ENCODE results near the gene MYO5A.
"Not testable (repeated sequence)": the region's sequence is repeated elsewhere in the genome, so short reads cannot be mapped to it uniquely, and the experiment has no call there.

DNA sequence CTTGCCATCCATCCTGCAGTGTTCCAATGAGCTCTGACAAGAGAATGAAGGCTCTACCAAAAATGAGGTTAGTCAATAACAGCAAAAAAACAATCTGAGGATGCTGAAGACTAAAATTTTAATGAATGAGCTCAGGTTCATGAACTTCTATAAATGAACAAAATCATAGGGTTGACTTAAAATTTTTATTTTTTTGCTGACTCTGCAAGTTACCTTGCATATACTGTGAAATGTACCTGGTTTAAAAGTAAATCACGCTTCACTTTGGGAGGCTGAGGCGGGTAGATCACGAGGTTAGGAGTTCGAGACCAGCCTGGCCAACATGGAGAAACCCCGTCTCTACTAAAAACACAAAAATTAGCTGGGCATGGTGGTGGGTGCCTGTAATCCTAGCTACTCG is 85.5 kb downstream of the MYO5A start:
- TF ChIP-seq POLR2A (IDR thresholded peaks at IDR 0.05; ENCODE audit: low read length); GATA1 (IDR thresholded peaks at IDR 0.05; ENCODE audit: low read depth, low read length): not testable (repeated sequence)

All from erythroblast (primary cell).